HepG2 (cell line): Measurements from ENCODE around the gene NFATC1. TPM values are rescaled to one million over a fixed set of nuclear protein-coding genes. Genes with fewer than 3 reads are reported as not detected.

Experiments
- ATAC-seq: fragments of 200-7000 bp; cut with Tn5 transposase; 3 replicates; pipeline ENCODE4 v1.9.1; 2020; ENCODE audit warnings: mild to moderate bottlenecking, moderate library complexity
- BruUV-seq: library from RNA; stranded (reverse); fragments of 400-500 nt; replicated peaks from 2 replicates; lab custom pipeline; 2021; lab: Mats Ljungman, UMichigan
- CTCF ChIA-PET: fragments of 300-600 bp; formaldehyde crosslinking; extraction: SDS; loops from one replicate; lab custom pipeline; 2021; ENCODE audit warnings: low total read pairs, inconsistent platforms, low intra/inter-chr PET ratio; lab: Yijun Ruan, JAX
- POLR2A ChIA-PET: fragments of 350-600 bp; sonication (Branson Sonifier 250); formaldehyde crosslinking; loops from one replicate; lab custom pipeline; 2020; ENCODE audit warnings: antibody characterized with exemption, inconsistent platforms; lab: Yijun Ruan, JAX
- DNase-seq: peaks from one replicate; pipeline ENCODE4 v3.0.0-alpha.2; 2015; ENCODE audit warnings: low spot score
- FAIRE-seq: peaks from 3 replicates; lab custom pipeline; 2011; peaks lifted over from hg19 to GRCh38; lab: Jason Lieb, UNC
- H2AFZ ChIP-seq: one replicate; pipeline ENCODE4 v1.6.1; 2011; ENCODE audit warnings: low read length, inconsistent platforms
- H3K27ac ChIP-seq: fragments of 300-600 bp; 3 replicates; pipeline ENCODE4 v1.8.0; 2011; ENCODE audit warnings: mixed run types, mild to moderate bottlenecking, mixed read lengths, low read length, inconsistent platforms; ENCODE audit not compliant: insufficient read depth; ENCODE audit errors: extremely low read length
- H3K27me3 ChIP-seq, 2 experiments: fragments of 200-600 bp in 1 of 2; 2 replicates in 1 of 2; 3 replicates in 1 of 2; pipeline versions ENCODE4 v1.6.0 to v1.8.0; 2011; ENCODE audit warnings: low read length in 2 of 2, mild to moderate bottlenecking in 2 of 2, moderate library complexity in 2 of 2, inconsistent platforms in 1 of 2; ENCODE audit not compliant: insufficient read depth in 2 of 2, control insufficient read depth in 1 of 2
- H3K36me3 ChIP-seq, 2 experiments: fragments of 200-600 bp in 1 of 2; replicated peaks in 1 of 2; 2 replicates in 1 of 2; 3 replicates in 1 of 2; pipeline versions ENCODE4 v1.5.1 to v1.8.0; 2011; ENCODE audit warnings: low read length in 2 of 2, inconsistent platforms in 1 of 2; ENCODE audit not compliant: insufficient read depth in 2 of 2, control insufficient read depth in 1 of 2
- H3K4me1 ChIP-seq: 2 replicates; pipeline ENCODE4 v1.5.1; 2012; ENCODE audit warnings: low read length, inconsistent platforms; ENCODE audit not compliant: insufficient read depth
- H3K4me2 ChIP-seq: 2 replicates; pipeline ENCODE4 v1.6.0; 2011; ENCODE audit warnings: low read depth, low read length, inconsistent platforms
- H3K4me3 ChIP-seq, 3 experiments: fragments of 200-600 bp in 1 of 3; sonication (generic), shearing (Covaris generic) in 1 of 3; replicated peaks in 1 of 3; 2 replicates each; pipeline ENCODE4 v1.5.1; 2011 to 2016; ENCODE audit warnings: low read length in 3 of 3, inconsistent platforms in 2 of 3, low read depth in 2 of 3, mild to moderate bottlenecking in 2 of 3, control low read depth in 1 of 3, mixed read lengths in 1 of 3; ENCODE audit not compliant: insufficient read depth in 1 of 3
- H3K79me2 ChIP-seq: one replicate; pipeline ENCODE4 v1.6.1; 2011; ENCODE audit warnings: low read length, inconsistent platforms; ENCODE audit not compliant: insufficient read depth
- H3K9ac ChIP-seq: 2 replicates; pipeline ENCODE4 v1.6.0; 2011; ENCODE audit warnings: mild to moderate bottlenecking, low read depth, low read length, inconsistent platforms; ENCODE audit not compliant: insufficient read depth
- H3K9me3 ChIP-seq: 2 replicates; pipeline ENCODE4 v1.5.1; 2012; ENCODE audit warnings: mild to moderate bottlenecking, low read length
- H4K20me1 ChIP-seq: 2 replicates; pipeline ENCODE4 v1.6.0; 2011; ENCODE audit warnings: inconsistent platforms, mild to moderate bottlenecking, low read length, moderate library complexity; ENCODE audit not compliant: insufficient read depth
- AHR ChIP-seq: IDR thresholded peaks from 2 replicates; pipeline ENCODE4 v1.6.1; 2018; ENCODE audit warnings: missing genetic modification reagents, missing compliant biosample characterization
- EED ChIP-seq: sonication (generic); formaldehyde crosslinking; IDR thresholded peaks from 2 replicates; pipeline ENCODE4 v1.5.0; 2020; ENCODE audit warnings: mild to moderate bottlenecking, missing genetic modification reagents
- HDAC6 ChIP-seq: fragments of 200-600 bp; sonication (generic); IDR thresholded peaks from 2 replicates; pipeline ENCODE4 v1.7.0; 2017; ENCODE audit warnings: mild to moderate bottlenecking, antibody characterized with exemption, low read length, low read depth
- HMG20A ChIP-seq: IDR thresholded peaks from 2 replicates; pipeline ENCODE4 v1.6.1; 2016; ENCODE audit warnings: borderline replicate concordance
- ZBTB42 ChIP-seq: sonication (generic); formaldehyde crosslinking; IDR thresholded peaks from 2 replicates; pipeline ENCODE4 v1.5.0; 2020; ENCODE audit warnings: mild to moderate bottlenecking, missing genetic modification reagents
- ZNF160 ChIP-seq: sonication (generic); formaldehyde crosslinking; IDR thresholded peaks from 2 replicates; pipeline ENCODE4 v1.8.0; 2022; ENCODE audit warnings: mild to moderate bottlenecking, inconsistent platforms, missing genetic modification reagents
- ZNF317 ChIP-seq: sonication (generic); formaldehyde crosslinking; IDR thresholded peaks from 2 replicates; pipeline ENCODE4 v1.5.0; 2020; ENCODE audit warnings: mild to moderate bottlenecking, missing genetic modification reagents
- ZNF772 ChIP-seq: sonication (generic); formaldehyde crosslinking; IDR thresholded peaks from 2 replicates; pipeline ENCODE4 v1.5.0; 2020; ENCODE audit warnings: mild to moderate bottlenecking, missing genetic modification reagents
- WGBS: methylation state at CpG from one replicate; pipeline ENCODE4 v1.1.6; 2017; ENCODE audit warnings: low lambda C conversion rate; 5-methylcytosine and 5-hydroxymethylcytosine counted together
- in situ Hi-C: cut with HindIII; loops from 2 replicates; pipeline ENCODE4 v1.10.0; 2017; ENCODE audit warnings: low pct_unique_long_range_greater_than_20kb; ENCODE audit not compliant: extremely low pct_ligation_motif_present
- intact Hi-C: fragments of 100-400 bp; cut with micrococcal nuclease; formaldehyde crosslinking; loops from one replicate; pipeline ENCODE4 v1.10.0; 2022; ENCODE audit not compliant: unreplicated experiment
- polyA plus RNA-seq, 8 experiments: library from polyadenylated mRNA; depleted of rRNA in 3 of 8; stranded (reverse) in 7 of 8; unstranded in 1 of 8; fragments of >200 nt; fragmentation: Illumina TruSeq in 4 of 8; extraction: Trizol in 4 of 8; gene quantifications; 2 replicates each; pipeline versions ENCODE4 v1.2.1 to v1.2.3, GENCODE V29; 2011 to 2016; ENCODE audit warnings: low read depth in 4 of 8, missing spikeins in 1 of 8, mixed read lengths in 1 of 8; ENCODE audit not compliant: insufficient read depth in 1 of 8
- total RNA-seq, 5 experiments: library from RNA; depleted of rRNA; stranded (reverse); fragments of >200 nt; fragmentation: Illumina TruSeq; extraction: Trizol; gene quantifications; 2 replicates each; pipeline ENCODE4 v1.2.3, GENCODE V29; 2016; ENCODE audit warnings: low read depth in 1 of 5
- TF ChIP-seq, protein P1 (sequence below): sonication (generic); formaldehyde crosslinking; IDR thresholded peaks from 2 replicates; pipeline ENCODE4 v1.4.0; 2020; ENCODE audit warnings: missing genetic modification reagents, mild to moderate bottlenecking, borderline replicate concordance
- TF ChIP-seq, protein P2 (sequence below): sonication (generic); formaldehyde crosslinking; IDR thresholded peaks from 2 replicates; pipeline ENCODE4 v1.5.0; 2020; ENCODE audit warnings: mild to moderate bottlenecking, missing genetic modification reagents, borderline replicate concordance
- TF ChIP-seq, protein P3 (sequence below): sonication (generic); formaldehyde crosslinking; IDR thresholded peaks from 2 replicates; pipeline ENCODE4 v1.8.1; 2023; ENCODE audit warnings: missing genetic modification reagents, mild to moderate bottlenecking, borderline replicate concordance

Gene NFATC1
- total and polyA plus RNA-seq, 2 of the 13 experiments (the other 11 are each of a cell fraction or from before 2014, with no cell fraction given), result not detected

DNA sequence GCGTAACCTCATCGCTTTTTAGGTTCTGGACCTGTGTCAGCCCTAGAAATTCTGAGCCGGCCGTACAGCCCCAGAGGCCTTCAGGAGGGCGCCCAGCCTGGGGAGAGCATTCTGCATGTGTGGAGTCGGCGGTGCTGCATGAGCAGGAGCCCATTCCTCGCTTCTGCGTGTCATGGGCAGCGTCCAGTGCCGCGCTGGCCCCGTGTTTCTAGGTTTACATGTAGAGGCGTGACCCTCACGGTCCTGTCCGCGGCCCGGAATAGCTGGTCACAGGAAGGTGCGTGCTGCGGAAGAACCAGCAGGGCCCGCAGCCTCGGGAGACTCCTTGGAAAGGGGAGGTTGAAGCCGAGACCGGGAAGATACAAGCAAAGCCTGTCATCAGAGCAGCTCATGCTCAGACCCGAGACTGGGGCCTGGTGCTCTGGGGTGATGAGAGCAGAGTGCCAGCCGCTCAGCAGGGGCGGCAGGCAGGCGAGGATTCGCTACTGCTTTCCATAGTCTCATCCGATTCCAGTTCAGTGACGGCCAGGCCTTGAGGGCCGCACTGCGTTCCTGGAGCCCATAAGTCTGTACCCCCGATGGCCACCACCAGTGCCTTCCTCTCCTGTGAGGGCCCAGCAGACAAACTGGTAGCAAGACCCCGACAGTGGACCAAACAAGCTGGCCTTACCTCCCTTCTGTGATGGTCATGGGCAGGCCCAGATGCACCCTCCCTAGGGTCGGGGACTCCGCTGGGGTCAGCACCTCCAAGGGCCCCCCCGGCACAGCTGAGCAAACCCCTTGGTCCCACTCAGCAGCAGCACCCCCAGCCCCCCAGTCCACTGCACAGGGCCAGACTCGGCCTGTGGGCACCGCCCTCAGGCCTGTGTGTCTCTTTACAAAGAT is 15.6 kb upstream of the NFATC1 start:
- FAIRE-seq, result no peak
- BruUV-seq, result no TSS peak
- no peaks in the 10 kb centered on the region for H3K79me2 ChIP-seq
- CTCF ChIA-PET, result interaction anchor here (1.4 to 2.0 kb wide), 3 partner anchors 146 to 263 kb away, joined by 3 to 18 read pairs (median 17); no protein-coding TSS in a partner anchor
- peaks cover 0 to 21% of the 10 kb centered on the region in 2 experiments; a peak in 3 of 5 replicates for H3K27me3 ChIP-seq
- H3K9ac ChIP-seq, result no peak overlapping the region
- WGBS, result 96% methylated on average over 17 of the region's 40 CpGs
- no peak overlapping the region for H3K27ac ChIP-seq
- H3K9me3 ChIP-seq, result no peaks in the 10 kb centered on the region
- ATAC-seq, result no peak
- no peaks in the 10 kb centered on the region for H3K36me3 ChIP-seq
- DNase-seq, result no peak
- no peaks in the 10 kb centered on the region for H3K4me1 ChIP-seq
- intact Hi-C loops (loop anchor here (2.0 kb wide), 1 partner anchor 265 kb away; no protein-coding TSS in a partner anchor), in situ Hi-C loops (loop anchor here (5.0 kb wide), 2 partner anchors 152 to 262 kb away; no protein-coding TSS in a partner anchor)
- no peak overlapping the region for H3K4me3 ChIP-seq
- H2AFZ ChIP-seq, result no peak overlapping the region
- POLR2A ChIA-PET, result no interaction called here
- H3K4me2 ChIP-seq, result no peak overlapping the region
- peaks cover 3% of the 10 kb centered on the region; the same call in 1 of the 2 replicates for H4K20me1 ChIP-seq
- TF ChIP-seq ZNF772 (CRISPR knock-in tag) (no peak), EED (CRISPR knock-in tag) (no peak), ZNF160 (CRISPR knock-in tag) (no peak), HDAC6 (no peak), HMG20A (CRISPR knock-in tag) (no peak), AHR (no peak), ZNF317 (CRISPR knock-in tag) (no peak), ZBTB42 (CRISPR knock-in tag) (no peak)
- TF ChIP-seq, protein P1, sequence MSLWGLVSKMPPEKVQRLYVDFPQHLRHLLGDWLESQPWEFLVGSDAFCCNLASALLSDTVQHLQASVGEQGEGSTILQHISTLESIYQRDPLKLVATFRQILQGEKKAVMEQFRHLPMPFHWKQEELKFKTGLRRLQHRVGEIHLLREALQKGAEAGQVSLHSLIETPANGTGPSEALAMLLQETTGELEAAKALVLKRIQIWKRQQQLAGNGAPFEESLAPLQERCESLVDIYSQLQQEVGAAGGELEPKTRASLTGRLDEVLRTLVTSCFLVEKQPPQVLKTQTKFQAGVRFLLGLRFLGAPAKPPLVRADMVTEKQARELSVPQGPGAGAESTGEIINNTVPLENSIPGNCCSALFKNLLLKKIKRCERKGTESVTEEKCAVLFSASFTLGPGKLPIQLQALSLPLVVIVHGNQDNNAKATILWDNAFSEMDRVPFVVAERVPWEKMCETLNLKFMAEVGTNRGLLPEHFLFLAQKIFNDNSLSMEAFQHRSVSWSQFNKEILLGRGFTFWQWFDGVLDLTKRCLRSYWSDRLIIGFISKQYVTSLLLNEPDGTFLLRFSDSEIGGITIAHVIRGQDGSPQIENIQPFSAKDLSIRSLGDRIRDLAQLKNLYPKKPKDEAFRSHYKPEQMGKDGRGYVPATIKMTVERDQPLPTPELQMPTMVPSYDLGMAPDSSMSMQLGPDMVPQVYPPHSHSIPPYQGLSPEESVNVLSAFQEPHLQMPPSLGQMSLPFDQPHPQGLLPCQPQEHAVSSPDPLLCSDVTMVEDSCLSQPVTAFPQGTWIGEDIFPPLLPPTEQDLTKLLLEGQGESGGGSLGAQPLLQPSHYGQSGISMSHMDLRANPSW (CRISPR knock-in tag), result no peak
- TF ChIP-seq, protein P2, sequence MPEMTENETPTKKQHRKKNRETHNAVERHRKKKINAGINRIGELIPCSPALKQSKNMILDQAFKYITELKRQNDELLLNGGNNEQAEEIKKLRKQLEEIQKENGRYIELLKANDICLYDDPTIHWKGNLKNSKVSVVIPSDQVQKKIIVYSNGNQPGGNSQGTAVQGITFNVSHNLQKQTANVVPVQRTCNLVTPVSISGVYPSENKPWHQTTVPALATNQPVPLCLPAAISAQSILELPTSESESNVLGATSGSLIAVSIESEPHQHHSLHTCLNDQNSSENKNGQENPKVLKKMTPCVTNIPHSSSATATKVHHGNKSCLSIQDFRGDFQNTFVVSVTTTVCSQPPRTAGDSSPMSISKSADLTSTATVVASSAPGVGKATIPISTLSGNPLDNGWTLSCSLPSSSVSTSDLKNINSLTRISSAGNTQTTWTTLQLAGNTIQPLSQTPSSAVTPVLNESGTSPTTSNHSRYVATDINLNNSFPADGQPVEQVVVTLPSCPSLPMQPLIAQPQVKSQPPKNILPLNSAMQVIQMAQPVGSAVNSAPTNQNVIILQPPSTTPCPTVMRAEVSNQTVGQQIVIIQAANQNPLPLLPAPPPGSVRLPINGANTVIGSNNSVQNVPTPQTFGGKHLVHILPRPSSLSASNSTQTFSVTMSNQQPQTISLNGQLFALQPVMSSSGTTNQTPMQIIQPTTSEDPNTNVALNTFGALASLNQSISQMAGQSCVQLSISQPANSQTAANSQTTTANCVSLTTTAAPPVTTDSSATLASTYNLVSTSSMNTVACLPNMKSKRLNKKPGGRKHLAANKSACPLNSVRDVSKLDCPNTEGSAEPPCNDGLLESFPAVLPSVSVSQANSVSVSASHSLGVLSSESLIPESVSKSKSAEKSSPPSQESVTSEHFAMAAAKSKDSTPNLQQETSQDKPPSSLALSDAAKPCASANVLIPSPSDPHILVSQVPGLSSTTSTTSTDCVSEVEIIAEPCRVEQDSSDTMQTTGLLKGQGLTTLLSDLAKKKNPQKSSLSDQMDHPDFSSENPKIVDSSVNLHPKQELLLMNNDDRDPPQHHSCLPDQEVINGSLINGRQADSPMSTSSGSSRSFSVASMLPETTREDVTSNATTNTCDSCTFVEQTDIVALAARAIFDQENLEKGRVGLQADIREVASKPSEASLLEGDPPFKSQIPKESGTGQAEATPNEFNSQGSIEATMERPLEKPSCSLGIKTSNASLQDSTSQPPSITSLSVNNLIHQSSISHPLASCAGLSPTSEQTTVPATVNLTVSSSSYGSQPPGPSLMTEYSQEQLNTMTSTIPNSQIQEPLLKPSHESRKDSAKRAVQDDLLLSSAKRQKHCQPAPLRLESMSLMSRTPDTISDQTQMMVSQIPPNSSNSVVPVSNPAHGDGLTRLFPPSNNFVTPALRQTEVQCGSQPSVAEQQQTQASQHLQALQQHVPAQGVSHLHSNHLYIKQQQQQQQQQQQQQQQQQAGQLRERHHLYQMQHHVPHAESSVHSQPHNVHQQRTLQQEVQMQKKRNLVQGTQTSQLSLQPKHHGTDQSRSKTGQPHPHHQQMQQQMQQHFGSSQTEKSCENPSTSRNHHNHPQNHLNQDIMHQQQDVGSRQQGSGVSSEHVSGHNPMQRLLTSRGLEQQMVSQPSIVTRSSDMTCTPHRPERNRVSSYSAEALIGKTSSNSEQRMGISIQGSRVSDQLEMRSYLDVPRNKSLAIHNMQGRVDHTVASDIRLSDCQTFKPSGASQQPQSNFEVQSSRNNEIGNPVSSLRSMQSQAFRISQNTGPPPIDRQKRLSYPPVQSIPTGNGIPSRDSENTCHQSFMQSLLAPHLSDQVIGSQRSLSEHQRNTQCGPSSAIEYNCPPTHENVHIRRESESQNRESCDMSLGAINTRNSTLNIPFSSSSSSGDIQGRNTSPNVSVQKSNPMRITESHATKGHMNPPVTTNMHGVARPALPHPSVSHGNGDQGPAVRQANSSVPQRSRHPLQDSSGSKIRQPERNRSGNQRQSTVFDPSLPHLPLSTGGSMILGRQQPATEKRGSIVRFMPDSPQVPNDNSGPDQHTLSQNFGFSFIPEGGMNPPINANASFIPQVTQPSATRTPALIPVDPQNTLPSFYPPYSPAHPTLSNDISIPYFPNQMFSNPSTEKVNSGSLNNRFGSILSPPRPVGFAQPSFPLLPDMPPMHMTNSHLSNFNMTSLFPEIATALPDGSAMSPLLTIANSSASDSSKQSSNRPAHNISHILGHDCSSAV, result no peak
- TF ChIP-seq, protein P3, sequence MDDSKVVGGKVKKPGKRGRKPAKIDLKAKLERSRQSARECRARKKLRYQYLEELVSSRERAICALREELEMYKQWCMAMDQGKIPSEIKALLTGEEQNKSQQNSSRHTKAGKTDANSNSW (CRISPR knock-in tag), result no peak
